Transverse colon (tissue), 4 donors: Measurements from ENCODE around the gene SLC2A4. TPM values are rescaled to one million over a fixed set of nuclear protein-coding genes. Genes with fewer than 3 reads are reported as not detected.

ENCODE experiments used
- DNase-seq: peaks from one replicate; pipeline ENCODE4 v3.0.0-alpha.2; 2019
- H3K27ac ChIP-seq, 4 donors: fragments of 200-600 bp; sonication (generic); 2 replicates each; pipeline ENCODE4 v1.5.1; 2016 to 2018; ENCODE audit warnings: inconsistent platforms in 4 of 4
- H3K27me3 ChIP-seq: fragments of 200-600 bp; sonication (generic); 2 replicates; pipeline ENCODE4 v1.5.1; 2017; ENCODE audit warnings: inconsistent platforms
- H3K36me3 ChIP-seq, 4 donors: fragments of 200-600 bp; sonication (generic); 2 replicates each; pipeline ENCODE4 v1.5.1; 2017 to 2019; ENCODE audit warnings: inconsistent platforms in 4 of 4
- H3K4me1 ChIP-seq, 4 donors: fragments of 200-600 bp; sonication (generic); 2 replicates each; pipeline ENCODE4 v1.5.1; 2017 to 2020; ENCODE audit warnings: inconsistent platforms in 4 of 4
- H3K4me3 ChIP-seq, 4 donors: fragments of 200-600 bp; sonication (generic); 1 replicate in 1 of 4; 2 replicates in 3 of 4; pipeline versions ENCODE4 v1.5.1 to v1.6.1; 2017 to 2019; ENCODE audit warnings: inconsistent platforms in 4 of 4
- H3K9me3 ChIP-seq, 2 donors: fragments of 200-600 bp; sonication (generic); 2 replicates each; pipeline ENCODE4 v1.5.1; 2017 to 2019; ENCODE audit warnings: inconsistent platforms in 2 of 2
- EP300 ChIP-seq: sonication (generic); formaldehyde crosslinking; IDR thresholded peaks from one replicate; pipeline ENCODE4 v1.6.1; 2017; ENCODE audit warnings: antibody characterized with exemption, low read depth
- POLR2A ChIP-seq: fragments of 450-650 bp; IDR thresholded peaks from one replicate; pipeline ENCODE4 v1.6.1; 2016; ENCODE audit warnings: antibody characterized with exemption, mild to moderate bottlenecking, moderate library complexity
- POLR2AphosphoS5 ChIP-seq, 3 donors: sonication (generic); formaldehyde crosslinking; IDR thresholded peaks; one replicate each; pipeline ENCODE4 v1.6.1; 2016; ENCODE audit warnings: antibody characterized with exemption in 3 of 3
- WGBS, 2 donors: methylation state at CpG; one replicate each; pipeline ENCODE4 v1.1.5; 2018; ENCODE audit warnings: low coverage in 1 of 2; 5-methylcytosine and 5-hydroxymethylcytosine counted together
- in situ Hi-C, 4 donors: fragments of 200-750 bp; cut with MboI; loops; one replicate each; pipeline versions ENCODE4 v1.15.0 to v1.15.1; 2017; ENCODE audit warnings: low sequenced_read_pairs in 3 of 4, low pct_ligation_motif_present in 1 of 4, low pct_unique_long_range_greater_than_20kb in 1 of 4
- intact Hi-C: fragments of 100-400 bp; cut with DNase I; formaldehyde crosslinking; loops from one replicate; pipeline ENCODE4 v1.15.1; 2023; ENCODE audit warnings: low total_unique reads
- total RNA-seq, 4 donors: library from RNA; depleted of rRNA; stranded (reverse); fragments of >200 nt; gene quantifications; one replicate each; pipeline ENCODE4 v1.1.0, GENCODE V29; 2016
- TF ChIP-seq, protein P1 (sequence below), 5 experiments: fragments of 200-600 bp in 3 of 5; fragments of 450-650 bp in 2 of 5; sonication (generic) in 3 of 5; IDR thresholded peaks; 1 replicate in 2 of 5; 2 replicates in 3 of 5; pipeline ENCODE4 v1.5.1; 2016 to 2017; ENCODE audit warnings: antibody characterized with exemption in 5 of 5, inconsistent platforms in 3 of 5, mild to moderate bottlenecking in 2 of 5, moderate library complexity in 1 of 5

SLC2A4 gene
- total RNA-seq, 4 donors from 2014 or later, result 9.7 to 35.5 (median 20.3) TPM

DNA sequence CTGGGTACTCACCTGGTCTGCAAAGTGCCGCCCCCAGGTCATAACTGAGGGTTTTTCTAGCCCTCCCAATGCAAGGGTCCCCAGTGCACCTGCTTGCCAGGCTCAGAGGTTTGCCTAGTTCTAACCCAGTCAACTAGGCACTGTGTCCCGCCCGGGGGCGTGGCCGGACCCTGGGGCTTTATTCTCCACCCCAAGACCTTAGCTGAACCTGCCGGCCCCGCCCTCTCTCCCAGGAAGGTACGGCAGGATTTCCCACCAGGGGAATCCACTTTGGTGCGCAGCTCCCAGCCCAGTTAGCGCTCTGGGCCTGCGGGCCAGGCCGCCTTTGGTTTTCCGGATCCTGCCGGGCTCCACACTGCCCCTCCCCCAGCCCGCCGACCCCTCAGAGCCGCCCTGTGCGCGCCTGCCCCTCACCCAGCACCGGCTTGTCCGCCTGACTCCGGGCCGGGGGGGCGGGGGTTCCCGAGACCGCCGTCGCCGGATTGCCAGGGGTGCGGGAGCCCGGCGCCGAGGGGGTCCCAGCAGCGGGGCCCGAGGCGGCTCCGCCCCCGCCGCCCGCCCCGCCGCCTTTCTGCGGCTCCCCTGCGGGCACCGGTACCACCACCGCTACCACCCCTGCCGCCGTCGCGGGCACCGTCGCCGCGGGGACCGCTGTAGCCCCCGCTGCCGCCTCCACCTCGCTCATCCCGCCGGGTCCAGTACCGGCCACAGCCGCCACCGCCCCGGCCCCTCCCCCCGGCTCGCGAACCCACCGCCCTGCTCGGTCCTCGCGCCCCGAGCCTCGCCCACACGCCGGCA, 12.5 kb downstream of the SLC2A4 start:
- Histone ChIP-seq H3K27ac (peak overlapping the region; percentile 70 to 91 (median 89)), H3K27me3 (peaks cover 25% of the 10 kb centered on the region), H3K9me3 (no peaks in the 10 kb centered on the region), H3K4me1 (peaks cover 26 to 56% (median 47%) of the 10 kb centered on the region in 4 donors), H3K4me3 (peak overlapping the region in 3 of 4 donors; percentile 25 to 46 (median 40)), H3K36me3 (no peaks in the 10 kb centered on the region)
- WGBS, 2 donors, result 9% methylated on average over 56 of the region's 75 CpGs; no CpG with 5 or more reads in 1 of the 2 donors
- in situ Hi-C loops (loop anchor here in 2 of 4 donors (25.0 kb wide), 1 partner anchor 257 kb away; the partner anchor contains the start of genes SLC16A11 (in 2 of the 2) and SLC16A13 (in 2 of the 2)), intact Hi-C loops (no loop called here)
- peak; percentile 49 for TF ChIP-seq POLR2A
- TF ChIP-seq, protein P1, sequence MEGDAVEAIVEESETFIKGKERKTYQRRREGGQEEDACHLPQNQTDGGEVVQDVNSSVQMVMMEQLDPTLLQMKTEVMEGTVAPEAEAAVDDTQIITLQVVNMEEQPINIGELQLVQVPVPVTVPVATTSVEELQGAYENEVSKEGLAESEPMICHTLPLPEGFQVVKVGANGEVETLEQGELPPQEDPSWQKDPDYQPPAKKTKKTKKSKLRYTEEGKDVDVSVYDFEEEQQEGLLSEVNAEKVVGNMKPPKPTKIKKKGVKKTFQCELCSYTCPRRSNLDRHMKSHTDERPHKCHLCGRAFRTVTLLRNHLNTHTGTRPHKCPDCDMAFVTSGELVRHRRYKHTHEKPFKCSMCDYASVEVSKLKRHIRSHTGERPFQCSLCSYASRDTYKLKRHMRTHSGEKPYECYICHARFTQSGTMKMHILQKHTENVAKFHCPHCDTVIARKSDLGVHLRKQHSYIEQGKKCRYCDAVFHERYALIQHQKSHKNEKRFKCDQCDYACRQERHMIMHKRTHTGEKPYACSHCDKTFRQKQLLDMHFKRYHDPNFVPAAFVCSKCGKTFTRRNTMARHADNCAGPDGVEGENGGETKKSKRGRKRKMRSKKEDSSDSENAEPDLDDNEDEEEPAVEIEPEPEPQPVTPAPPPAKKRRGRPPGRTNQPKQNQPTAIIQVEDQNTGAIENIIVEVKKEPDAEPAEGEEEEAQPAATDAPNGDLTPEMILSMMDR (IDR thresholded peaks at IDR 0.05), result no peak
- peak; percentile 4 to 61 (median 21) for TF ChIP-seq POLR2AphosphoS5 (IDR thresholded peaks at IDR 0.05)
- no peak for TF ChIP-seq EP300
- DNase-seq, result peak; percentile 91

DNA sequence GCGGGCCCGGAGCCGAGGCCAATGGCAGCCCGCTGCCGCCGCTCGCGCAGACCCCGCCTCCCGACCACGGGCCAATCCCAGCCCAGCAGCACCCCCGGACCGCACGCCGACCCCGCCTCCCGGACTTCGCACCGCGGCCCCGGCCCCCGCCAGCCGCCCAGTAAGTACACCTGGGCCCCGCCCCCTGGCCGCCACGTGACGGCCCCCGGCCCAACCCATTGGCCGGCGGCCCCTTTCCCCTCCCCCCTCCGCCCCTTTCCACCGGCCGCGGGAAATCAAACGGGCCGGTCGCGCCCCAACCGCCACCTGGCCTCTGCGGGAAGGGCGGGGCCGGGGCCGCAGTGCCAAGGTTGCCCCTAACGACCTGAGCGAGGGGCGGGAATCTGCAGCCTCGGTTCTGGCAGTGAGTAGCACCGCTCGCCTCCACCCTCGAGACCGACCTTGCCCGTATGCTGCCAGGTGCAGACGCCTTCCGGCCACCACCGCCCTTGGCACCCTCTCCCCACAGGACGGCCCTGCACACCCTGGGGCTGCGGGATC, 13.2 kb downstream of the SLC2A4 start, which contains the start of gene YBX2:
TSS of gene YBX2 (minus strand) at position 26 of the 540 bp plus-strand sequence. CDS start 139 bp downstream, outside the sequence.
- Histone ChIP-seq H3K27ac (peak within 1 kb of the TSS; percentile 70 to 91 (median 89)), H3K4me3 (peak within 1 kb of the TSS in 3 of 4 donors; percentile 25 to 46 (median 40)), H3K4me1 (peaks cover 26 to 56% (median 47%) of the 10 kb centered on the region in 4 donors), H3K27me3 (peaks cover 25% of the 10 kb centered on the region), H3K9me3 (no peaks in the 10 kb centered on the region), H3K36me3 (no peaks in the 10 kb centered on the region)
- intact Hi-C loops, result no loop called here
- DNase-seq, result peak; percentile 96
- TF ChIP-seq EP300, result peak; percentile 97
- peak; percentile 87 for TF ChIP-seq POLR2A
- TF ChIP-seq, protein P1 (IDR thresholded peaks at IDR 0.05), result peak in 1 of 5 experiments; percentile 46
- peak; percentile 47 to 93 (median 84) for TF ChIP-seq POLR2AphosphoS5 (IDR thresholded peaks at IDR 0.05)
- WGBS, 2 donors, result 2% methylated on average over 21 of the region's 57 CpGs; no CpG with 5 or more reads in 1 of the 2 donors
- in situ Hi-C loops, result loop anchor here in 2 of 4 donors (25.0 kb wide), 1 partner anchor 257 kb away; the partner anchor contains the start of genes SLC16A11 (in 2 of the 2) and SLC16A13 (in 2 of the 2)

DNA sequence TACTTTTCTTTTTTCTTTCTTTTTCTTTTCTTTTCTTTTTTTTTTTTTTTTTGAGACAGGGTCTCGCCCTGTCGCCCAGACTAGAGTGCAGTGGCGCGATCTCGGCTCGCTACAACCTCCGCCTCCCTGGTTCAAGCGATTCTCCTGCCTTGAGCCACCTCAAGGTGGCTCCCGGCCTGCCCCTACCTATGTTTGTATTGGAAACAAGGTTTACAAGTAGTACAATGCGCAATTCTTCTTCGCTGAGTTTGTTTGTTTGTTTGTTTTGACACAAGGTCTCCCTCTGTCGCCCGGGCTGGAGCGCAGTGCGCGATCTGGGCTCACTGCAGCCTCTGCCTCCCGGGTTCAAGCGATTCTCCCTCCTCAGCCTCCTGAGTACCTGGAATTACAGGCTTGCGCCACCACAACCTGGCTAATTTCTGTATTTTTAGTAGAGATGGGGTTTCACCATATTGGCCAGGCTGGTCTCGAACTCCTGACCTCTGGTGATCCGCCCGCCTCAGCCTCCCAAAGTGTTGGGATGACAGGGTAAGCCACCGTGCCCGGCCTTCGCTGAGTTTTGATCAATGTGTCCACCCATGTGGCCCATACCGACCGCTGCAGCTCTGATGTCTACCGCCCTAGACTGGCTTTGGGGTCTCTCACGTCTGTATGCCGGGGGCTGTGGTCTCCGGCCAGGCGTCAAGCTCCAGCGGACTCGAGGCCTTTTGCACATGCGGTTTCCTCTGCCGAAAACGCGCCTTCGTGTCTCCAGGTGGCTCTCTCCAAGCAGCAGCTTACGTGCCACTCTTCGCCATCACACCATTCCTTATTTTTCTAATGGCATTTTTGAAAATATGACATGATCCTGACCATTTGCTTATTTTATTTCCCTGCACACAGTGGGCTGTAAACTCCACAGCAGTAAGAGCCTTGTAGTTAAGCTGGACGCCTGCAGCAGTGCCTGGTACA, 14.0 kb downstream of the SLC2A4 start:
- intact Hi-C loops (loop anchor here (2.0 kb wide), 1 partner anchor 15 kb away; the partner anchor contains the start of gene SLC2A4), in situ Hi-C loops (loop anchor here in 2 of 4 donors (25.0 kb wide), 1 partner anchor 258 kb away; the partner anchor contains the start of genes SLC16A11 (in 2 of the 2) and SLC16A13 (in 2 of the 2))
- DNase-seq, result no peak
- 55 to 86% methylated on average over 21 to 42 of the region's 42 CpGs for WGBS, 2 donors
- H3K4me3 ChIP-seq, result peak overlapping the region in 2 of 4 donors; percentile 40 to 46
- H3K27me3 ChIP-seq, result peaks cover 25% of the 10 kb centered on the region
- TF ChIP-seq EP300, result no peak
- TF ChIP-seq, protein P1 (IDR thresholded peaks at IDR 0.05), result peak in 4 of 5 experiments; percentile 10 to 45 (median 28)
- TF ChIP-seq POLR2AphosphoS5 (IDR thresholded peaks at IDR 0.05), result no peak
- H3K9me3 ChIP-seq, result no peaks in the 10 kb centered on the region
- no peaks in the 10 kb centered on the region for H3K36me3 ChIP-seq
- peaks cover 26 to 56% (median 47%) of the 10 kb centered on the region in 4 donors for H3K4me1 ChIP-seq
- H3K27ac ChIP-seq, result peak overlapping the region; percentile 64 to 91 (median 89)
